Adrenal gland (tissue), 12 donors: ENCODE data around the gene PLEKHH1. TPM values are rescaled to one million over a fixed set of nuclear protein-coding genes. Genes with fewer than 3 reads are reported as not detected.

ENCODE experiments used
- DNase-seq, 7 donors: peaks; one replicate each; pipeline ENCODE4 v3.0.0-alpha.2; 2019 to 2020
- H3K27ac ChIP-seq, 5 donors: fragments of 200-600 bp; sonication (generic) in 4 of 5; 1 replicate in 3 of 5; 2 replicates in 2 of 5; pipeline versions ENCODE4 v1.5.1 to v1.8.0; 2016 to 2020; ENCODE audit warnings: mild to moderate bottlenecking in 1 of 5
- H3K27me3 ChIP-seq: fragments of 200-600 bp; 2 replicates; pipeline ENCODE4 v1.8.0; 2021
- H3K36me3 ChIP-seq, 2 donors: fragments of 200-600 bp; replicated peaks in 1 of 2; 1 replicate in 1 of 2; 2 replicates in 1 of 2; pipeline versions ENCODE4 v1.5.1 to v1.8.0; 2018 to 2022
- H3K4me1 ChIP-seq, 2 donors: fragments of 200-600 bp; replicated peaks in 1 of 2; 1 replicate in 1 of 2; 2 replicates in 1 of 2; pipeline versions ENCODE4 v1.5.1 to v1.8.0; 2018 to 2021
- H3K4me3 ChIP-seq, 4 donors: fragments of 200-600 bp; sonication (generic) in 3 of 4; one replicate each; pipeline ENCODE4 v1.5.1; 2016 to 2018
- H3K9me3 ChIP-seq, 3 donors: fragments of 200-600 bp; sonication (generic) in 1 of 3; replicated peaks in 1 of 3; 1 replicate in 2 of 3; 2 replicates in 1 of 3; pipeline versions ENCODE4 v1.5.1 to v1.8.0; 2016 to 2021
- CTCF ChIP-seq, 6 experiments: fragments of 450-650 bp in 4 of 6; fragments of 200-600 bp in 2 of 6; sonication (generic) in 1 of 6; IDR thresholded peaks; 1 replicate in 5 of 6; 2 replicates in 1 of 6; pipeline versions ENCODE4 v1.5.1 to v1.8.0; 2016 to 2021; ENCODE audit warnings: antibody characterized with exemption in 6 of 6, mild to moderate bottlenecking in 2 of 6, moderate library complexity in 1 of 6
- POLR2A ChIP-seq, 2 donors: fragments of 450-650 bp; IDR thresholded peaks; one replicate each; pipeline ENCODE4 v1.6.1; 2017; ENCODE audit warnings: antibody characterized with exemption in 2 of 2, mild to moderate bottlenecking in 2 of 2, moderate library complexity in 1 of 2
- WGBS, 4 donors: extraction: QIAGEN DNeasy Blood & Tissue Kit in 2 of 4; methylation state at CpG; one replicate each; pipeline versions ENCODE4 v1.1.5 to v1.1.7; 2013 to 2017; 5-methylcytosine and 5-hydroxymethylcytosine counted together
- intact Hi-C, 2 donors: fragments of 100-400 bp; cut with DNase I; formaldehyde crosslinking; loops; one replicate each; pipeline versions ENCODE4 v1.14.1 to v1.15.0; 2022 to 2023
- polyA plus RNA-seq, 3 donors: library from polyadenylated mRNA; stranded (reverse); fragments of 200-250 nt in 2 of 3; fragments of 350-450 nt in 1 of 3; fragmentation: Illumina TruSeq in 1 of 3; extraction: RNeasy Lipid Tissue Mini Kit (QIAGEN cat#74804) in 1 of 3; gene quantifications; one replicate each; pipeline ENCODE4 v1.2.3, GENCODE V29; 2013 to 2014
- total RNA-seq, 9 donors: library from RNA; depleted of rRNA in 4 of 9; stranded (reverse); fragments of >200 nt in 4 of 9; fragments of 120-200 nt in 1 of 9; fragmentation: NEBNext Ultra II Directional in 1 of 9; extraction: Animal tissue kit (Norgen Biotek cat#: 25700) in 1 of 9; gene quantifications; one replicate each; pipeline versions ENCODE4 v1.1.0 to v1.2.4, GENCODE V29; 2013 to 2023
- donor health status: healthy with polysubstance abuse.
- donor health status: Bipolar disorder and iron deficiency.
- donor health status: DM: yes; HTN: yes; CAD: no.
- donor health status: DM: no; HTN: no; CAD: no.
- donor health status: DM: no; HTN: no; CAD: no.
- donor health status: DM: yes; HTN: yes; CAD: no.

The PLEKHH1 gene
- total and polyA plus RNA-seq, 12 donors, result 8.3 to 50.4 (median 20.2) TPM

- peak in 5 of 7 donors; percentile 25 to 65 (median 33) for DNase-seq
Observed at GRCh38 chr14:67513631-67514108, 19.4 kb upstream of the PLEKHH1 start.

GRCh38 chr14:67514203-67514607 lies 18.9 kb upstream of the PLEKHH1 start:
- Histone ChIP-seq H3K4me1 (peaks cover 31 to 57% of the 10 kb centered on the region in 2 donors), H3K4me3 (peak overlapping the region in 2 of 4 donors; percentile 89 to 96), H3K36me3 (no peaks in the 10 kb centered on the region), H3K27me3 (no peaks in the 10 kb centered on the region), H3K9me3 (no peaks in the 10 kb centered on the region), H3K27ac (peak overlapping the region in 4 of 5 donors; percentile 72 to 91 (median 90))
- no peak for TF ChIP-seq POLR2A (IDR thresholded peaks at IDR 0.05)
- no peak for TF ChIP-seq CTCF (IDR thresholded peaks at IDR 0.05)
- 7 to 25% (median 18%) methylated on average over 3 to 9 of the region's 9 CpGs for WGBS, 4 donors
- peak; percentile 33 to 62 (median 50) for DNase-seq
- intact Hi-C loops, result no loop called here

More at GRCh38 chr14:67513631-67514108, 19.4 kb upstream of the PLEKHH1 start:
- H3K27me3 ChIP-seq, result no peaks in the 10 kb centered on the region
- H3K27ac ChIP-seq, result peak overlapping the region in 4 of 5 donors; percentile 72 to 91 (median 90)
- TF ChIP-seq CTCF (IDR thresholded peaks at IDR 0.05), result no peak
- peak in 1 of 2 donors; percentile 12 for TF ChIP-seq POLR2A (IDR thresholded peaks at IDR 0.05)
- H3K9me3 ChIP-seq, result no peaks in the 10 kb centered on the region
- peak overlapping the region in 1 of 4 donors; percentile 96 for H3K4me3 ChIP-seq
- H3K4me1 ChIP-seq, result peaks cover 31 to 63% of the 10 kb centered on the region in 2 donors
- WGBS, 4 donors, result 51 to 83% (median 64%) methylated on average over 1 of the region's 1 CpG
- H3K36me3 ChIP-seq, result no peaks in the 10 kb centered on the region
- intact Hi-C loops, result no loop called here

GRCh38 chr14:67514650-67515385 lies 18.3 kb upstream of the PLEKHH1 start:
- peak overlapping the region in 4 of 5 donors; percentile 72 to 91 (median 90) for H3K27ac ChIP-seq
- no peaks in the 10 kb centered on the region for H3K36me3 ChIP-seq
- DNase-seq, result peak; percentile 34 to 66 (median 58)
- H3K9me3 ChIP-seq, result no peaks in the 10 kb centered on the region
- H3K4me1 ChIP-seq, result peaks cover 27 to 51% of the 10 kb centered on the region in 2 donors
- H3K27me3 ChIP-seq, result no peaks in the 10 kb centered on the region
- 0 to 1% (median 0%) methylated on average over 3 to 73 of the region's 75 CpGs for WGBS, 4 donors
- TF ChIP-seq CTCF (IDR thresholded peaks at IDR 0.05), result no peak
- peak in 1 of 2 donors; percentile 34 for TF ChIP-seq POLR2A (IDR thresholded peaks at IDR 0.05)
- H3K4me3 ChIP-seq, result peak overlapping the region; percentile 76 to 97 (median 92)
- intact Hi-C loops, result loop anchor here in 1 of 2 donors (5.0 kb wide), 1 partner anchor 88 kb away; no protein-coding TSS in a partner anchor

GRCh38 chr14:67515386-67516079 lies 17.6 kb upstream of the PLEKHH1 start:
- Histone ChIP-seq H3K36me3 (no peaks in the 10 kb centered on the region), H3K27ac (peak overlapping the region in 3 of 5 donors; percentile 90 to 91 (median 91)), H3K27me3 (no peaks in the 10 kb centered on the region), H3K4me1 (peaks cover 22 to 44% of the 10 kb centered on the region in 2 donors), H3K4me3 (peak overlapping the region; percentile 76 to 97 (median 92)), H3K9me3 (no peaks in the 10 kb centered on the region)
- intact Hi-C loops, result loop anchor here in 1 of 2 donors (5.0 kb wide), 1 partner anchor 88 kb away; no protein-coding TSS in a partner anchor
- WGBS, 4 donors, result 5 to 67% (median 23%) methylated on average over 1 to 45 of the region's 45 CpGs
- TF ChIP-seq CTCF (IDR thresholded peaks at IDR 0.05) (no peak), POLR2A (IDR thresholded peaks at IDR 0.05) (no peak)
- DNase-seq, result peak in 4 of 7 donors; percentile 29 to 39 (median 34)
